MG63 (cell line): ENCODE results near the gene PRRG4. TPM values are rescaled to one million over a fixed set of nuclear protein-coding genes. Genes with fewer than 3 reads are reported as not detected.
"Not testable (repeated sequence)": the region's sequence is repeated elsewhere in the genome, so short reads cannot be mapped to it uniquely, and the experiment has no call there.

Source experiments
- DNase-seq: peaks from one replicate; pipeline ENCODE4 v3.0.0-alpha.2; 2020
- H3K27me3 ChIP-seq: fragments of 250-450 bp; sonication (Bioruptor Pico); 2 replicates; pipeline ENCODE4 v1.5.1; 2020; ENCODE audit warnings: mild to moderate bottlenecking, moderate library complexity
- H3K36me3 ChIP-seq: fragments of 250-450 bp; sonication (Bioruptor Pico); 2 replicates; pipeline ENCODE4 v1.5.1; 2020; ENCODE audit warnings: mild to moderate bottlenecking, moderate library complexity
- H3K4me3 ChIP-seq: fragments of 250-450 bp; sonication (Bioruptor Pico); 2 replicates; pipeline ENCODE4 v1.5.1; 2020; ENCODE audit warnings: mild to moderate bottlenecking, moderate library complexity
- H3K9me3 ChIP-seq: fragments of 250-450 bp; sonication (Bioruptor Pico); 2 replicates; pipeline ENCODE4 v1.5.1; 2020; ENCODE audit warnings: mild to moderate bottlenecking, moderate library complexity
- total RNA-seq: library from RNA; depleted of rRNA; stranded (reverse); fragments of >200 nt; shearing (Covaris generic); gene quantifications from 2 replicates; pipeline ENCODE4 v1.2.3, GENCODE V29; 2014; ENCODE audit warnings: low replicate concordance

The PRRG4 gene
- total RNA-seq, 1 experiment from 2014 or later, result 0.13 TPM

GRCh38 chr11:32821917-32822560 is 7.7 kb upstream of the PRRG4 start:
- no peaks in the 10 kb centered on the region for H3K36me3 ChIP-seq
- DNase-seq, result no peak
- H3K27me3 ChIP-seq, result no peaks in the 10 kb centered on the region
- H3K4me3 ChIP-seq, result no peak overlapping the region
- no peaks in the 10 kb centered on the region for H3K9me3 ChIP-seq

- H3K9me3 ChIP-seq, H3K36me3 ChIP-seq, H3K27me3 ChIP-seq, H3K4me3 ChIP-seq, DNase-seq: not testable (repeated sequence)
Measured at GRCh38 chr11:32823617-32824016, 6.1 kb upstream of the PRRG4 start.

- Histone ChIP-seq H3K27me3 (no peaks in the 10 kb centered on the region), H3K9me3 (no peaks in the 10 kb centered on the region), H3K4me3 (no peak overlapping the region), H3K36me3 (no peaks in the 10 kb centered on the region)
- DNase-seq, result no peak
Measured at GRCh38 chr11:32826113-32826512, 3.6 kb upstream of the PRRG4 start.

- Histone ChIP-seq H3K27me3 (no peaks in the 10 kb centered on the region), H3K36me3 (no peaks in the 10 kb centered on the region), H3K4me3 (no peak overlapping the region), H3K9me3 (no peaks in the 10 kb centered on the region)
- no peak for DNase-seq
Measured at GRCh38 chr11:32827276-32827675, 2.5 kb upstream of the PRRG4 start.

- DNase-seq, result no peak
- H3K27me3 ChIP-seq, result no peaks in the 10 kb centered on the region
- H3K9me3 ChIP-seq, result no peaks in the 10 kb centered on the region
- no peaks in the 10 kb centered on the region for H3K36me3 ChIP-seq
- H3K4me3 ChIP-seq, result peak overlapping the region; percentile 45
Measured at GRCh38 chr11:32829157-32829679, 509 bp upstream of the PRRG4 start.

- no peaks in the 10 kb centered on the region for H3K9me3 ChIP-seq
- no peaks in the 10 kb centered on the region for H3K27me3 ChIP-seq
- H3K4me3 ChIP-seq, result no peak overlapping the region; the same call in 1 of the 2 replicates
- no peaks in the 10 kb centered on the region for H3K36me3 ChIP-seq
- DNase-seq, result peak; percentile 9
Measured at GRCh38 chr11:32830413-32830738, 649 bp downstream of the PRRG4 start.

GRCh38 chr11:32830796-32831195 is 1.1 kb downstream of the PRRG4 start:
- no peak for DNase-seq
- no peaks in the 10 kb centered on the region for H3K9me3 ChIP-seq
- no peak overlapping the region for H3K4me3 ChIP-seq
- H3K36me3 ChIP-seq, result no peaks in the 10 kb centered on the region
- H3K27me3 ChIP-seq, result no peaks in the 10 kb centered on the region

GRCh38 chr11:32831221-32831620 is 1.5 kb downstream of the PRRG4 start:
- no peak for DNase-seq
- Histone ChIP-seq H3K9me3 (no peaks in the 10 kb centered on the region), H3K27me3 (no peaks in the 10 kb centered on the region), H3K4me3 (no peak overlapping the region), H3K36me3 (no peaks in the 10 kb centered on the region)

- no peak overlapping the region for H3K4me3 ChIP-seq
- H3K27me3 ChIP-seq, result no peaks in the 10 kb centered on the region
- DNase-seq, result no peak
- no peaks in the 10 kb centered on the region for H3K36me3 ChIP-seq
- no peaks in the 10 kb centered on the region for H3K9me3 ChIP-seq
Measured at GRCh38 chr11:32833921-32834320, 4.2 kb downstream of the PRRG4 start.

GRCh38 chr11:32836946-32837345 is 7.2 kb downstream of the PRRG4 start:
- Histone ChIP-seq H3K36me3 (no peaks in the 10 kb centered on the region), H3K9me3 (no peaks in the 10 kb centered on the region), H3K27me3 (no peaks in the 10 kb centered on the region), H3K4me3 (no peak overlapping the region)
- DNase-seq, result no peak

- H3K36me3 ChIP-seq, result no peaks in the 10 kb centered on the region
- H3K9me3 ChIP-seq, result no peaks in the 10 kb centered on the region
- no peak for DNase-seq
- no peaks in the 10 kb centered on the region for H3K27me3 ChIP-seq
- no peak overlapping the region for H3K4me3 ChIP-seq
Measured at GRCh38 chr11:32838505-32839274, 9.0 kb downstream of the PRRG4 start.

GRCh38 chr11:32839308-32839707 is 9.6 kb downstream of the PRRG4 start:
- Histone ChIP-seq H3K27me3 (no peaks in the 10 kb centered on the region), H3K9me3 (no peaks in the 10 kb centered on the region), H3K4me3 (no peak overlapping the region), H3K36me3 (no peaks in the 10 kb centered on the region)
- no peak for DNase-seq

GRCh38 chr11:32840587-32840986 is 10.9 kb downstream of the PRRG4 start:
- no peaks in the 10 kb centered on the region for H3K27me3 ChIP-seq
- H3K36me3 ChIP-seq, result no peaks in the 10 kb centered on the region
- H3K4me3 ChIP-seq, result no peak overlapping the region
- no peaks in the 10 kb centered on the region for H3K9me3 ChIP-seq
- DNase-seq, result no peak

- H3K9me3 ChIP-seq, result no peaks in the 10 kb centered on the region
- no peak for DNase-seq
- H3K27me3 ChIP-seq, result no peaks in the 10 kb centered on the region
Measured at GRCh38 chr11:32843544-32843943, 13.8 kb downstream of the PRRG4 start.

GRCh38 chr11:32847511-32847910 is 17.8 kb downstream of the PRRG4 start:
- Histone ChIP-seq H3K9me3 (no peaks in the 10 kb centered on the region), H3K4me3 (no peak overlapping the region), H3K27me3 (no peaks in the 10 kb centered on the region), H3K36me3 (no peaks in the 10 kb centered on the region)
- no peak for DNase-seq

More at GRCh38 chr11:32843544-32843943, 13.8 kb downstream of the PRRG4 start:
- no peak overlapping the region for H3K4me3 ChIP-seq
- H3K36me3 ChIP-seq, result no peaks in the 10 kb centered on the region

GRCh38 chr11:32849761-32850160 is 20.0 kb downstream of the PRRG4 start:
- no peak for DNase-seq
- H3K9me3 ChIP-seq, result no peaks in the 10 kb centered on the region
- H3K4me3 ChIP-seq, result no peak overlapping the region
- H3K27me3 ChIP-seq, result no peaks in the 10 kb centered on the region
- H3K36me3 ChIP-seq, result no peaks in the 10 kb centered on the region

- Histone ChIP-seq H3K36me3 (no peaks in the 10 kb centered on the region), H3K4me3 (no peak overlapping the region), H3K9me3 (no peaks in the 10 kb centered on the region), H3K27me3 (no peaks in the 10 kb centered on the region)
- DNase-seq, result no peak
Measured at GRCh38 chr11:32851251-32851650, 21.5 kb downstream of the PRRG4 start.

- Histone ChIP-seq H3K36me3 (no peaks in the 10 kb centered on the region), H3K4me3 (no peak overlapping the region), H3K9me3 (no peaks in the 10 kb centered on the region), H3K27me3 (no peaks in the 10 kb centered on the region)
- DNase-seq, result peak; percentile 62
Measured at GRCh38 chr11:32852207-32852606, 22.5 kb downstream of the PRRG4 start.
